Measurements from ENCODE around the gene GLCCI1.

The GLCCI1 gene

DNA sequence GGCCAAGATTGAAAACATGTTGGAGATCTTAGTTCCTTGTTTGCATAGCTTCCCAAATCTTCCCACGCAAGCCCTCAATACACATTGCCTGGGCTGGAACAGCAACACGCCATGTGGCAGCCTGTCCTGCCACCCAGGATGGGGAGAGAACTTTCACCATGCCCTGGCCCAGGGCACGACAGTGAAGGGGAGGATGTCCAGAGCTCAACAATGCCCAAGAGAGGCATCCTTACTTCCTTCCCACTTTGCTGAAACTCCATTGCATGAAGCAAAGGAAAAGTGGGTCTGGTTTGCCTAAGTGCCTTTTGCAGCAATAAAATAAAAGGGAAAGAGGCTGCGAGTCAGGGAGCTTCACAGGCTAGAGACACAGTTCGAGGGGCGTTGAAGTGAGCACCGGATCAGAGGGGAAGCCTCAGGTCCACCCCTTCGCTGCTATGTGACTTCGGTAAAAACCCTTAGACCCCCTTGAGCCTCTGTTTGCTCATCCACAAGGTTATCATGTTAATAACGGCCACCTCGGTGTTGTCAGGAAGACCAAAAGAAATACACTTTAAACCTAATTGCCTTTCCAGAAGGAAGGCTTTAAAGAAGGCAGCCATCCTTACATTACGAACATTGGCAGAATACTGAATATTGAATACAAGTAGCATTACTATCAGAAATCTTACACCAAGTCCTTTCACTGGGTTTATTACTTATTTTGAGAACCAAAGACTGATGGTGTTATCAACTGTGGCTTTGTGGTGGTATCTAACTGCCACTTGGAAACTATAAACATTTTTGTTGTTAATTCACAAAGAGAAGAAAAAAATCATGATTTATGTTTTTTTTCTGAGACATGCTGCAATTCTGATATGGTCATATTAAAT is 160.1 kb downstream of the GLCCI1 start:
- DNase-seq (ENCODE audit: low read depth in 2 of 3, low spot score in 2 of 3) = no peak

DNA sequence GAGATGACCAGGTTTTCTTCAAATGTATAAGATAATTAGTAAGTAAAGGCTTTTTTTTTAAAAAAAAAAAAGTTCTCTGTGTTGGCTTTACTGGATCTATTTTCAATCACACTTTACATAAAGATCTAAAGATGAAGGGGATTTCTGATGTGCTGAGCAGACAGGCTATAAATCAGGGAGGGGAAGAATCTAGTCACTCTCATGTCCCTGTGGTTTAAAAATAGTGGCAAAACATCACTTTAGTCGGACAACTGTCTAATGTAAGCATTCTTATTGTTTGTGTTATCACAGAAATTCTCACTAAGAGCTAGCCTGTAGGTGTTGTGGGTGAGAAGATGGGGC is 160.7 kb downstream of the GLCCI1 start:
- DNase-seq (ENCODE audit: low read depth in 2 of 3, low spot score in 2 of 3) = no peak

DNA sequence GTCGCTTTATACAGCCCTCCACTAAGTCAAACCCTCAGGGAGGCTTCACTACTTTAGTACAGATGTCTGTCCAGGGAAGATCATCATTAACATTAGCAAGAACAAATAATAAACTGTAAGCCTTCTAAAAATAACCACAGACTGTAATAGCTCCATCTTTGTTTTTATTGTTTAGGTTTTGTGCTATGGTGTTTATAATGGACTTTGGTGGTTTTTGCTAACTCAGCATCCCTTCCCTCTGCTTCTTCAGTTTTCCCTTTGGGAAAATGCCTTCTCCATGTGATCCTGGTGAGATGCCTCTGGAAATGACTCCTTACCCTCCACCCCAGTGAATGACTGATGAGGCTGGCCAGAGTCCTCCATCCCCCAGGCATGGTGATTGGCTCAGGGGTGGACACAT is 162.1 kb downstream of the GLCCI1 start:
- DNase-seq (ENCODE audit: low read depth in 2 of 3, low spot score in 2 of 3) = no peak

DNA sequence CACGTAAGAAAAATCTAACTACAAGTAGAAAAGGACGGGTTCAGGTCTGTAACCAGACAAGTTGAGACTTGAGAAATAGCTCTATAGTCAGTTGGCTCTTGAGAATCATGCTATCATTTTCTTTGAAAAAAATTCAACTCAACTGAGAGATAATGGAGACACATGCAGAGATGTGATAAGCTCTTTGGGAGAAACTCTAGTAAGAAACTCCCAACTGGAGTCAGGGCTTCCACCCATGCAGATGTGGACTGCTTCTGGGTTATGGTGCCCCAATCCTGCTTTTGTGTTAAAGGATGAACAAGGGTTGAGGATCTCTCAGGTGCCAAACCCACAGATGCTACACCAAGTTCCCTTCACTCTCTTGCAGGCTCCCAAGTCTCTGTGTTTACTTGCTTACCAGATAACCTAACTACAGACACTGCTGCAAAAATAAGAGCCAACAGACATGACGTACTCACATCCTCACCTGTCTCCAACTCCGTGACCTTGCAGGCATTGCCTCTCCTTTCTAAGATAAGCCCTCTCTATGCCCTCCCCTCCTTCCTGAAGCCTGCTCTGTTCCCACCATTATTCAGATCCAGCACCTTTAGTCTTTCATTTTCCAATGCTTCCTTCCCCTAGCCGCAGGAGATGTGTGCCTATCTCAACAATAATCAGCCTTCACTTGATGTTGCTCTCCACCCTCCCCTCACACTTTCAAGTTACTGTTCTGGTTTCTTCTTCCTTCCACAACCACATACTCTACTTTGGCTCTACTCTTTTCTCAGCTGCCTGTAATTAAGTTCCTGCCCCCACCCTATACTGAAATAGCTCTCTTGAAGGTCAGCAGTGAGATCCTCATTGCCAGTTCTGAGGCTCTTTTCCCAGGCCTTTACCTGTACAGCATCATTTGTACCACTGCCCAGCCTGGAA is 163.4 kb downstream of the GLCCI1 start:
- DNase-seq (ENCODE audit: low read depth in 2 of 3, low spot score in 2 of 3) = no peak

DNA sequence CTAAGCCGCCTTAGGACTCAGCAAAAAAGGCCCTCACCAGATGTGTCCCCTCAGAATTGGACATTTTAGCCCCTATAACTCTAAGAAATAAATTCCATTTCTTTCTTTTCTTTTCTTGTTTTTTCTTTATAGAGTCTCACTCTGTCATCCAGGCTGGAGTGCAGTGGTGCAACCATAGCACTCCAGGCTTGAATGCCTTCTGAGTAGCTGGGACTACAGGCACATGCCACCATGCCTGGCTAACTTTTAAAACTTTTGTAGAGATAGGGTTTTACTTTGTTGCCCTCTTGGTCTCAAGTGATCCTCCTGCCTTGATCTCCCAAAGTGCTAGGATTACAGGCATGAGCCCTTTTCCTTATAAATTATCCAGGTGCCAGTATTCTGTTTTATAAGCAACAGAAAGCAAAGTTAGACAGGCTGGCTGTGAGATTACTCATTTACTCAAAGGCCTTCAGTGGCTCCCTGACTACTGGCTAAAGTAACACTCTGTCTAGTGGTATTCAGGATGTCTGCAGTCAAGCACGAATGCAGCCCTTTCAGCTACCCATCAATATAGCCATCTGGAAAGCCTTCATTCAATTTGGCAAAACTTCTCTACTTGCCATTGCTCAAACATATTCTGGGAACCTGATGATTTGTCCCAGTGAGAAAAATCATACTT is 164.7 kb downstream of the GLCCI1 start:
- DNase-seq (ENCODE audit: low read depth in 2 of 3, low spot score in 2 of 3) = no peak

DNA sequence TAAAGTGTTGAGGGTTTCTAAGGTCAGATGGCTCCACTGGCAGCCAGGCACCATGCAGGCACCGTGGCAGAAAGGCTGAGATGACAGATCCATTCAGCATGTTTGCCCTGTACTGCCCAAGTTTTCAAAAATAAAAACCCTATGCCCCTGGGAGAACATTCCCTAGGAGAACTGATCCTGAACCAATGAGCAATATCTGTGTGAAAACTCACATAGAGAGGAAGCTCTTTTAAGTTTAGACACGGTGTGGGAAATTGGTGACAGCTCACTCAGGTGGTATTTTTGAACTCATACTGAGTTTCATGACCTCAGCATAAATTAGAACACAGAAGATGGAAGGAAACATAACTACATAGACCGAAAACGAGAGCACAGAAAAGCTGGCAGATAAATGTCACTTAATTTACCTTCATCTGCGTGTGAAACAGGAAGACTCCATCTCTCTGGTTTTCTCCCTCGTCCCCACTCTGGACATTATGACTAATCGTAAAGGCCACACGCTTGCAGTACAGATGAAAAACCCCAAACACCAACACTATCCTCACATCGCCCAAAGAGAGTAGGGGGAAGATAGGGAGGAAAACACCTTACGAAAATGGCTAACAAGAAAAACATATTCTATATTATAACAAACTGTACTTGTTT is 165.6 kb downstream of the GLCCI1 start:
- DNase-seq (ENCODE audit: low read depth in 2 of 3, low spot score in 2 of 3) = peak in 1 of 3 experiments; percentile 32

DNA sequence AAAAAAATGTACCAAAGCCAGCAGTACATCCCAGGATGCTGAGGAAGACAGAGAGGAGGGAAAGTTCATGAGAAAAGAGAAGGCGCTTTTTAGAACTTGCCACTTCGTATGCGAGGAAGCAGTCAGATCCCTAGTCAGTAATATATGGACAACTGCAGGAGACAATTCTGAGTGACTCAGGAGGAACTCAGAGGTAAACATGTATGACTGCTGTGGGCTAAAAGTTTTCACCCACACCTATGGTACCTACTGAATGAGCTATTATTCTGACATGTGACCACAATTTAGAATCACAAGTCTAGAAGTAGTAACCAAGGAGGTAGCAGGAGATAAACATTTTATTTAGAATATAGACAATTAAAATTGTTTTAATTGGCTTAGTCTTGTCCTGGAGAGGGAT is 166.8 kb downstream of the GLCCI1 start:
- no peak for DNase-seq (ENCODE audit: low read depth in 2 of 3, low spot score in 2 of 3)

DNA sequence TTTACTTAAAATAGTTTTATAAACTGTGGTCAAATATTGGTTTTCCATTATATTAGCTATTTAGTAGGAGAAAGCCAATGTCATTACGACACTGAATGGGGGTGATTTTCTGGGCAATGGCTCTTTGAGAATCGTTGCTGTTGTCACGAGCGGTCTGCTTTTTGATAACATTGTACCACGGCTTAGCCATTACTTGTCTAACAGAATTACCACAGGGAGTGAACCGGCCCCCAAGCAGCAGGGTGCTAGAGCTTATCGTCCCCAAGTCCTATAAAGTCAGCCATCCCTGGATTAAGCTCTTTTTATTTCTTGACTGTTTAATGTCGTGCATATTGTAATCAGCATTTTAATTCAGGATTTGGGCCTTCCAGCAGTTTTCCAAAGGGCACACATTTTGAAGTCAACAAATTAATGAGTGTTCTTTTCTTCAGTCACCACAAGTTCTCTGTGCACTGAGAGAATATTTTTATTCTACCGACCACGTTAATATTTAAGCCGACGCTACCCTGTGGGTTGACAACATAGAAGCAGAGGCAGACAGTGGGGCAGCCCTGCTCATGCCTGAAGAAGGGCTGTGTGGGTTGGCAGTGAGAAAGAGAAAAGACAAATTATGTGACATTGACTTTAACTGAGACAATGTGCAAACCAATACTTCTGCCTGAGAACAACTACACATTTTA is 167.6 kb downstream of the GLCCI1 start:
- DNase-seq (ENCODE audit: low read depth in 2 of 3, low spot score in 2 of 3) = no peak
